NOMO-1 treated with DMSO at 0.1 percent for 48 hours (cell line): ENCODE data around the gene SCNN1B.
"Not testable (repeated sequence)": the region's sequence is repeated elsewhere in the genome, so short reads cannot be mapped to it uniquely, and the experiment has no call there.

Source experiments
- DNase-seq: peaks from one replicate; lab custom pipeline; 2025; ENCODE audit not compliant: unreplicated experiment; lab: John Stamatoyannopoulos, UW

Gene SCNN1B

DNA sequence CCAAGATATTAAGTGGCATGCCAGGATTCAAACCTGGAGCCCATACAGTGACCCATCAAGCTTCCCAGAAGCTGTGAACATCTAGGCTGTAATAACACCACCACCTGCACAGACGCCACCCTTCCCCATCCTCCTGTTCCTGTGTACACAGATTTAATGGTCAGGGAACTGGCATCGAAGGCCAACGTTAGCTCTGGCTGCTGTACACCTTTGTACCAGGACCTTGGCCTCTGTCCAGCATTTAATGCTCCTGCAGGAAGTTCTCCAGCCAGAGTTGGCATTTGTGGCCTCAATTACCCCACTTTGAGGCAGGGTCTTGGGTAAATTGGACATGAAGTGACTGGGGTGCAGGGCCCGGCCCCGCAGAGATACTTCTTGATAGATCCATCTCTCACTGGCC, 49.3 kb downstream of the SCNN1B start:
- no peak for DNase-seq

DNA sequence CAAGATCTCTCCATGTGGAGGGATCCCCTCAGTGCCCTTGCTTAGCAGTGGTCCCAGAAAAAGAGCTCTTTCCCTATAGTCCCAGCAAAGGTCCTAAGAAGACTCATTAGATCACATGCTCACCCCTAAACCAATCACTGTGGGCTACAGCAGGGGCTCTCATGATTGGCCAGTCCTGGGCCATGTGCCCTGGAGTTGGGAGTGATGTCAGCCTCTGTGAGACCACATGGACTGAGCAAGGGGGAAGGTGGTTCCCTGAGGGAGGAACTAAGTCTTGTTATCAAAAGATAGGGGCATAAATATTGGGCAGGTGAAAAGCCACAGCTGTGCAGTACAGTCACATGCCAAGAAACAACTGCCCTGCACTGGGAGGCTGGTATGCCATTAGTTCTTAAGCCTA, 51.3 kb downstream of the SCNN1B start:
- DNase-seq = no peak

- no peak for DNase-seq
Observed at GRCh38 chr16:23354246-23354645, 52.1 kb downstream of the SCNN1B start.

- DNase-seq = no peak
Observed at GRCh38 chr16:23355106-23355670, 53.1 kb downstream of the SCNN1B start.

DNA sequence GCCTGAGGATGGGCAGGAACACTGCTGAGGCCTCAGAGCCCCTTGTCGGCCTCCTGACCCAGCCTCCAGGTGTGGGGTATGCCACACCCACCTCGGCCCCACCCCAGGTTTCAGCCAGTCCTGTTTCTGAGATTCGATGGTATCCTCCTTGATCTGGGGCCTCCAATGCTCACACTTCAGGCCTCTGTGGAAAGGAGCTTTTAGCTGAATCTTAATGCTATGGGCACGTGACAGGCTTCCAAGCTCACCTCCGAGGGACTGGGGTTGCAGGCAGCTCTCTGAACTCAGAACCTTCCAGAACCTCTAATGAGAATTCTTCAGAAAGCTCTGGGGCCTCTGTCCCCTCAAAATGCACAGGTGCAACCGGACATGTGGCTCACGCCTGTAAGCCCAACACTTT, 54.8 kb downstream of the SCNN1B start:
- no peak for DNase-seq

- DNase-seq = no peak
Observed at GRCh38 chr16:23357761-23358290, 55.7 kb downstream of the SCNN1B start.

DNA sequence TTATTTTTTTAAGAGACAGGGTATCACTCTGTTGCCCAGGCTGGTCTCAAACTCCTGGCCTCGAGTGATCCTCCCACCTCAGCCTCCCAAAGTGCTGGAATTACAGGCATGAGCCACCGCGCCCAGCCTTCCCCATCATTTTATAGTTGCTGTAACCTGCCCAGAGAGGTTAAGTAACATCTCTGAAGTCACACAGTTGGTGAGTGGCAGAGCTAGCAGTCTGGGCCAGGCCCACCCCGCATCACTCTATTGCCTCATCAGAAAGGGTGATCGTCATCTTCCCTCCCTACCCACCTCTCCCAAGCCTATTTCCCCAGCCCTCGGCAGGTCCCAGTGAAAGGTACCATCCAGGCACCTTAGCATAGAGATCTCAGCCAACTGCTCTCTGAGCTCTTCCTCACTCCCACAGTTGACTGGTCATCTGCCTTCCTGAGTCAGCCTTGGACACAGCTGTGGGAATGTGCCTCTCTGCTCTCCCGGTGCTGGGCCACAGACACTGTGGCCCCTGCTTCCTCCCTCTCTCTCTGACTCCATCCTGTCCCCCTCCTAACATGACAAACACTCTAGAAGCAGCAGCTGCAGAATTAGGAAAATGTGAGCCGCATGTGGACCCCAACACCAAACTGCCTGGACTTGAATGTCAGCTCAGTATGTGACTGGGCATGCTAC, 57.1 kb downstream of the SCNN1B start:
- no peak for DNase-seq

DNA sequence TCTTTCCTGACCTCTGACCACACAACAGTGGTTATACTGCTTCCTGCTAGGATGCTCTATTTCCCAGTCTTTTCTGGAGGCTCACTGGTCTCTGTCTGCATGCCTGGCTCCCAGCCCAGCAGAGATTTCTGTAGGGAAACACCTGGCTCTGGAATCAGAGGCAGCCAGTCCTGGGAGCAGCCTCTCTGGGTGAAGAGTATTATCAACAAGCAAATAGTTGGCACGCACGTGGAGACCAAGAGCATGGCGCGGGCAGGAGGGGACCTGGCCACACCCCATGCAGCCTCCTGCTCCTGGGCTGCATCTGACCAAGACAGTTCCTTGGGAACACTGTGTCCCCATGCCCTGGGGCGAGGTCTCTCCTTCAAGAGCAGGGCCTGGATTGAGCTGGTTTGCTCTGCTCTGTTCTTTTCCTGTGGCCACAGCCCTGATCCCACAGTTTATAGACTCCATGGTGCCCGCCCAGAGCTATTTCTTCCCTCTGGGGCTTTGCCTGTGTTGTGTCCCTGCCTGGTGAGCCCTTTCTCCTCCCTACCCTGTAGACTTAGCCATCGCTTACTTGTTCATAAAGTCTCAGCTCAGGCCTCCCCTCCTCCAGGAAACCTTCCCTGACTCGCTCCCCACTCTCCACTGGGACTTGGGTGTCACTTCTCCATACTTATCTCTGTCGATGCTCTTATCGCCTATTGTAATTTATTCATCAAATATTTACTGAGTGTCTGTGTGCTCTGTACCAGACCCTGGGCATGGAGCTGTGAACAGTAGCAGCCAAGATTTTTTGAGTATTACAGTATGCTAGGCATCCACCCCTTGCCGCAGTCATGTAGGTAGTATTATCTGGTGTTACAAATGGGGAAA, 60.6 kb downstream of the SCNN1B start:
- DNase-seq = no peak

- DNase-seq = no peak
Observed at GRCh38 chr16:23365602-23366240, 63.6 kb downstream of the SCNN1B start.

DNA sequence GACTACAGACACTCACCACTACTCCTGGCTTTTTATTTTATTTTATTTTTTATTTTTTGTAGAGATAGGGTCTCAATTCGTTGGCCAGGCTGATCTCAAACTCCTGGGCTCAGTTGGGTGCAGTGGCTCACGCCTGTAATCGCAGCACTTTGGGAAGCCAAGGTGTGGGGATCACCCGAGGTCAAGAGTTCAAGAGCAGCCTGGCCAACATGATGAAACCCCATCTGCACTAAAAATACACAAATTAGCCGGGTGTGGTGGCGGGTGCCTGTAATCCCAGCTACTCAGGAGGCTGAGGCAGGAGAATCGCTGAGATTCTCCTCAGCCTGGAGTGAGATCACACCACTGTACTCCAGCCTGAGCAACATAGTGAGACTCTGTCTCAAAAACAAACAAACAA, 64.2 kb downstream of the SCNN1B start:
- not testable (repeated sequence) for DNase-seq

DNA sequence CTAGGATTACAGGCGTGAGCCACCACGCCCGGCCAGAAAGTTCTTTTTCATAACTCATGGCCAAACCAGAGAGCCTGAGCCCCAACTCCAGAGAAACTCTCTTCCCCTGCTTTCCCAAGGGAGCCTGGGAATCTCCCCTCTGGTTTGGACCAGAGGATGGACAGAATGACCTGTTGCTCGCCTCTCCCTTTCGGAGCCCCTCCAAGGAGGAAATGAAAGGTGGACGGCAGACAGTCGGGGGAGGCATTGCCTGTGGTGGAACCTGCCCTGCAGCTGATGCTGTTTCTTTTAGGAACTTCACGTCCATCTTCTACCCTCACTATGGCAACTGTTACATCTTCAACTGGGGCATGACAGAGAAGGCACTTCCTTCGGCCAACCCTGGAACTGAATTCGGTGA, 65.5 kb downstream of the SCNN1B start:
- no peak for DNase-seq

DNA sequence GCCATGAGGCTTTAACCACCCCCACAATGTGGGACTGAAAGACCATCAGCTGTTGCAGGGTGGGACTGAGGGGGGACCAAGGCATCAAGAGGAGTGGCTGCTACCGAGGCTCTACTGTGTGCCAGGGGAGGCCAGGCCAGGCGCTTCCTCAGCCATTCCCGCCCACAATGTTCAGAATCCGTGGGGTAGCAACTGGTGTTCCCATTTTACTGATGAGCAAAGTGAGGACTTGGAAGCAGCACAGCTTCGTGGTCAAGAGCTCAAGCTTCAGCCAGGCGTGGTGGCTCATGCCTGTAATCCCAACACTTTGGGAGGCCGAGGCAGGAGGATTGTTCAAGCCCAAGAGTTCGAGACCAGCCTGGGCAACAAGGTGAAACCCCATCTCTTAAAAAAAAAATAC, 65.9 kb downstream of the SCNN1B start:
- DNase-seq = no peak

DNA sequence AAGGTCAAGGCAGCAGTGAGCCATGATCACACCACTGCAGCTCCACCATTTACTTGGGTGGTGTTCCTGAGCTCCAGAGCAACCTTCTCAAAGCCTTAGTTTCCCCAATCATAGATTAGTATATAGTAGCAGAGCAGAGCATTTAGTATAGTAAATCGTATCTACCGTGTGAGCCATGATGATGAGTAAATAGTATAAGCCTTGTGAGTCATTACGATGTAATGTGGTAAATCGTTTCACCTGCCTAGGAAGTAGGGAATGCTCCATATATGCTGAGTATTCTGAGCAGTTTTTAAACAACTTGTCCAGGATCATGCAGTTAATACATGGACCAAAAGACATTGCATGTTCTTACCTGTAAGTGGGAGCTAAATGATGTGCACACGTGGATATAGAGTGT, 66.4 kb downstream of the SCNN1B start:
- DNase-seq = no peak

DNA sequence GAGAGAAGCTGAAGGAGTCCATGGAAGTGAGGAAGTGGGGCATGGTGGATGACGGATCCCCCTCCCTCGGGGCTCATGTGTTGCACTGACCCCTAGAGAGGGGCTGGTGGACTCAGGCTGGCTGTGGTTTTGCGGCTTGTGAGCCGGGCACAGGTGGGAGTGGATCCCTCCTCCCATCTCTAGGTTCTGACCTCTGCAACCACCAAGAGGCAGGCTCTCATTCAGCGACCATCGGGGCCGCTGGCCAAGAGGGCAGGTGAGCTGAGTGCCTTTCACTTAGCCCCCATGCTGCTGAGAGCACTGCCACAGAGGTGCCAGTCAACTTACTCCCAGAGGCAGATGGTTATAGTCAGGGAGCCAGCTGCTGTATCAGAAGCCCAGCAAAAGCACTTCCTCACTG, 67.3 kb downstream of the SCNN1B start:
- no peak for DNase-seq

DNA sequence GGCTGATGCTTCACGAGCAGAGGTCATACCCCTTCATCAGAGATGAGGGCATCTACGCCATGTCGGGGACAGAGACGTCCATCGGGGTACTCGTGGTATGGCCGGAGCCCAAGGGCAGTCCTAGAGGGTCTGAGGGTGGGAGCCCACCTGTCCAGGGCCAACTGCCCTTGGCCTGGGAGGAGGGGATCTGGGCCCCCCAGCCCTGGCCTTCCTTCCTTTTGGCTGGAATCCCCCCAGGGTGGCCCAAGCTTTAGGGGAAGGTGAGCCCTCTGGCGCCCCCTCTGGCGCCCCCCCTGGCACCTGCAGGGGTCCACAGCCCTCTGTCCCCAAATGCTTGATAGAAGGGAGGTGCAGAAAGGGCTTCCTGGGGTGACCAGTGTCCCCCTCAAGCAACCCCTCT, 69.3 kb downstream of the SCNN1B start:
- no peak for DNase-seq

DNA sequence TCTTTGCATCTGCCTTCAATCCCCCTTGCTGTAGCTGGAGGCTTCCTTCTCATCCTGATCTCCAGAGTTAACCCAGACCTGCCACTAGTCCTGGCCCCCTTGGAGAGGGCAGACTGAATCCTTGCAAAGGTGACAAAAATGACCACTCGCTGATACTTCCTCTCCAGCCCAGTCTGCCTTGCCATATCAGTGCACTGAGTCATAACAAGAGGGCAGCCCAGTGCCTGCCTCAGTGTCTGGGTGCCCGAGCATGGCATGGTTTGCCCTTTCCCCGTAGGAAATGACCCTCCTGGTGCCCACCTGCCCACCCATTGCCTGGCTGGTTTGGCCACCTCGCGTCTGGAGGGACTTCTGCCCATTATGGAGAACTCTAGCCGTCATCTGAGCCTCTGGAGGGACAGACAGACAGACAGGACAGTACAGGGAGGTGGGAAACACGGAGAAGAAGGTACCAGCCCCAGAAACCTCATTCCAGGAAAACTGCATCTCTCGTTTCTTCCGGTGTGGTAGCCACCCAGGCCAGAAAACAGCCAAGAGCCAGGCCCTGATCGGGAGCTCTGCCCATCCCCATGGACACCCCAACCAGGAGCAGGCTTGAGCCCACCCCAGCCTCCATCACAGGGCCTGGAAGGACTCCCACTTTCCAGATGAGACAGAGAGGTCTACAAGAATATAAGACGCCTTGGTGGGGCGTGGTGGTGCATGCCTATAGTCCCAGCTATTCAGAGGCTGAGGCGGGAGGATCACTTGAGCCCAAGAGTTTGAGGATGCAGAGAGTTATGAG, 71.5 kb downstream of the SCNN1B start:
- DNase-seq = no peak

GRCh38 chr16:23374721-23375510, 72.8 kb downstream of the SCNN1B start:
- no peak for DNase-seq

DNA sequence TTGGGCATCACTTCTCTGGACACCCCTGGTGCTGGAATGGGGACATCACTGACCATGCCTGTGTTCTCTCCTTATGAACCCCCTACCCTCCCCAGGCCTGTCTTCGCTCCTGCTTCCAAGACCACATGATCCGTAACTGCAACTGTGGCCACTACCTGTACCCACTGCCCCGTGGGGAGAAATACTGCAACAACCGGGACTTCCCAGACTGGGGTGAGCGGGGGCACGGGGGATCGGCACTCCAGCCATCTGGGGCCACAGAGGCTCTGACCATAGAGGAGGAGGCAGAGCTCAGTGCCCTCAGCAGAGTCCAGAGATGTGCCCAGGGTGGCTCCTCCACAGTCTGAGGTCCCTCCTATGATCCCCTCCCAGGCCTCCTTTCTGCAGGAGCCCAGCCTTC, 73.5 kb downstream of the SCNN1B start:
- DNase-seq = no peak

- no peak for DNase-seq
Observed at GRCh38 chr16:23377071-23377931, 75.2 kb downstream of the SCNN1B start.
